ENCODE data around the gene SLC66A3.

GRCh38 chr2:11123856-11124759, 31.2 kb upstream of the SLC66A3 start:
- TF ChIP-seq EZH2 (IDR thresholded peaks at IDR 0.05; ENCODE audit: insufficient read depth, low read length) (no peak), CTCF (IDR thresholded peaks at IDR 0.05; ENCODE audit: insufficient read depth, low read depth, low read length) (peak; percentile 83)

Measured in astrocyte (in vitro differentiated cells and primary cell).